ENCODE results near the gene HIP1R. TPM values are rescaled to one million over a fixed set of nuclear protein-coding genes. Genes with fewer than 3 reads are reported as not detected.
"Not testable (repeated sequence)": the region's sequence is repeated elsewhere in the genome, so short reads cannot be mapped to it uniquely, and the experiment has no call there.

Gene HIP1R, protein sequence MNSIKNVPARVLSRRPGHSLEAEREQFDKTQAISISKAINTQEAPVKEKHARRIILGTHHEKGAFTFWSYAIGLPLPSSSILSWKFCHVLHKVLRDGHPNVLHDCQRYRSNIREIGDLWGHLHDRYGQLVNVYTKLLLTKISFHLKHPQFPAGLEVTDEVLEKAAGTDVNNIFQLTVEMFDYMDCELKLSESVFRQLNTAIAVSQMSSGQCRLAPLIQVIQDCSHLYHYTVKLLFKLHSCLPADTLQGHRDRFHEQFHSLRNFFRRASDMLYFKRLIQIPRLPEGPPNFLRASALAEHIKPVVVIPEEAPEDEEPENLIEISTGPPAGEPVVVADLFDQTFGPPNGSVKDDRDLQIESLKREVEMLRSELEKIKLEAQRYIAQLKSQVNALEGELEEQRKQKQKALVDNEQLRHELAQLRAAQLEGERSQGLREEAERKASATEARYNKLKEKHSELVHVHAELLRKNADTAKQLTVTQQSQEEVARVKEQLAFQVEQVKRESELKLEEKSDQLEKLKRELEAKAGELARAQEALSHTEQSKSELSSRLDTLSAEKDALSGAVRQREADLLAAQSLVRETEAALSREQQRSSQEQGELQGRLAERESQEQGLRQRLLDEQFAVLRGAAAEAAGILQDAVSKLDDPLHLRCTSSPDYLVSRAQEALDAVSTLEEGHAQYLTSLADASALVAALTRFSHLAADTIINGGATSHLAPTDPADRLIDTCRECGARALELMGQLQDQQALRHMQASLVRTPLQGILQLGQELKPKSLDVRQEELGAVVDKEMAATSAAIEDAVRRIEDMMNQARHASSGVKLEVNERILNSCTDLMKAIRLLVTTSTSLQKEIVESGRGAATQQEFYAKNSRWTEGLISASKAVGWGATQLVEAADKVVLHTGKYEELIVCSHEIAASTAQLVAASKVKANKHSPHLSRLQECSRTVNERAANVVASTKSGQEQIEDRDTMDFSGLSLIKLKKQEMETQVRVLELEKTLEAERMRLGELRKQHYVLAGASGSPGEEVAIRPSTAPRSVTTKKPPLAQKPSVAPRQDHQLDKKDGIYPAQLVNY
- 10 to 100 TPM in 2 of 12 donors, 1 to 10 TPM in 9, not detected in 1; 5.2 to 30.0 (median 6.6) TPM for polyA plus RNA-seq (ENCODE audit: insufficient read length in 12 of 12)
- long read RNA-seq, donor 1, full-length matches to known transcripts = 1 of 1 reads
- long read RNA-seq, donor 1, partial matches to known transcripts = 0 of 1 reads
- long read RNA-seq, donor 1, other reads (novel, unspliced or antisense) = 0 of 1 reads
- long read RNA-seq, donor 2, full-length matches to known transcripts = 1 of 1 reads
- long read RNA-seq, donor 2, partial matches to known transcripts = 0 of 1 reads
- long read RNA-seq, donor 2, other reads (novel, unspliced or antisense) = 0 of 1 reads
- long read RNA-seq, donor 3, partial matches to known transcripts = 0 of 1 reads
- long read RNA-seq, donor 3, other reads (novel, unspliced or antisense) = 0 of 1 reads
- long read RNA-seq, donor 4 = 0 reads
- long read RNA-seq, donor 5, full-length matches to known transcripts = 1 of 1 reads
- long read RNA-seq, donor 5, partial matches to known transcripts = 0 of 1 reads
- long read RNA-seq, donor 5, other reads (novel, unspliced or antisense) = 0 of 1 reads
- long read RNA-seq, donor 6 = 0 reads
- long read RNA-seq, donor 7 = 0 reads
- long read RNA-seq, donor 8 = 0 reads
- long read RNA-seq, donor 9 = 0 reads
- long read RNA-seq, donor 10, full-length matches to known transcripts = 1 of 1 reads
- long read RNA-seq, donor 10, partial matches to known transcripts = 0 of 1 reads
- long read RNA-seq, donor 10, other reads (novel, unspliced or antisense) = 0 of 1 reads
- long read RNA-seq, donor 11, full-length matches to known transcripts = 2 of 2 reads
- long read RNA-seq, donor 11, partial matches to known transcripts = 0 of 2 reads
- long read RNA-seq, donor 11, other reads (novel, unspliced or antisense) = 0 of 2 reads

DNA sequence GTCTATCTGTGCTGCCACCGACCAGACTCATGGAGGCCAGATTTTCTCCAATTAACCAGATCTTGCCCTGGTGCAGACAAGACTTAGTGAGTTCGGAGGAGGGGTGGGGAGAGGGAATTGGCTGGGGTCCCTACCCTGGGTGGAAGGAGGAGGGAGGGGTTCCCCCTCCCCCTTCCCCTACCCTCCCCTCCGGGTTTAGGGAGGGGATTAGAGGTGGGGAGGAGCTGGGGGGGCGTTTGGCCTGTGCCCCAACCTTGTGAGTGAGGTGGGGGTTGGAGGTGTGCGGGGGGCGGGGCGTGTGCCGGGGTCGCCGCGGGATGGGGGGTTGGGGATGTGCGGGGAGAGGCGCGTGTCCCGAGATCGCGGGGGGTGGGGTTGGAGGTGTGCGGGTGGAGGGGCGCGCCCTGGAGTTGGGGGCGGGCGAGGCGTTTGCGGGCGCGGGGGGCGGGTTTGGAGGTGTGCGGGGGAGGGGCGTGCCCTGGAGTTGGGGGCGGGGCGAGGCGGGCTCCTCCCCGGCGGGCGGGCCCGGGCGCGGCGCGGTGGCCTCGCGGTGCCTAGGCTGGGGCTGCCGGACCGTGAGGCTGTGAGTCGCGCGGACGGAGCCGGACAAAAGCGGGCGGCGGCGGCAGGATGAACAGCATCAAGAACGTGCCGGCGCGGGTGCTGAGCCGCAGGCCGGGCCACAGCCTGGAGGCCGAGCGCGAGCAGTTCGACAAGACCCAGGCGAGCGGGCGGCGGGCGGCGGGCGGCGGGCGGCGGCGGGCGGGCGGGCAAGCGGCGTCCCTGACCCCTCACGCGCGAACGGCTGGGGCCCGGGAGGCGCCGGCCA, at the start of gene HIP1R:
Gene HIP1R, plus strand, starts transcription at position 537 of the 829 bp plus-strand sequence. Its CDS starts 94 bp downstream, at position 631.
- no peak for DNase-seq

- no peak for DNase-seq
These were observed 49.8 kb upstream of the HIP1R start for GRCh38 chr12:122785503-122785902.

DNA sequence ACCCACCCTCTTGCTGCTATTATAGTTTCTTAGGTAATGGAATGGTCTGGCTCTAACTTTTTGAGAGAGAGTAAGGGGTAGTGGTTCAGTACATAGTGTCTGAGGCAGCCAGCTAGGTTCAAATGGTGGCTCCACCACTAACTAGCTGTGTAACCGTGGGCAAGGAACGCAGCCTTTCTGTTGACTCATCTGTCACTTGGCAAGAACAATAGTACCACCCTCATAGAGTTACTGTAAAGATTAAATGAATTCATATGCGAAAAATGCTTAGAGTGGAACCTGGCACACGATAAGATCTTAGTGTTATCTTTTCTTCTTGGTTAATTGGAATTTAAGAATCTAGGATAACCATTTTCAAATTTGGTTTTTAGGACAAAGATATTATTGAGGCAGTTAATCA, 46.9 kb upstream of the HIP1R start:
- DNase-seq = no peak

GRCh38 chr12:122789637-122790036, 45.6 kb upstream of the HIP1R start:
- no peak for DNase-seq

DNA sequence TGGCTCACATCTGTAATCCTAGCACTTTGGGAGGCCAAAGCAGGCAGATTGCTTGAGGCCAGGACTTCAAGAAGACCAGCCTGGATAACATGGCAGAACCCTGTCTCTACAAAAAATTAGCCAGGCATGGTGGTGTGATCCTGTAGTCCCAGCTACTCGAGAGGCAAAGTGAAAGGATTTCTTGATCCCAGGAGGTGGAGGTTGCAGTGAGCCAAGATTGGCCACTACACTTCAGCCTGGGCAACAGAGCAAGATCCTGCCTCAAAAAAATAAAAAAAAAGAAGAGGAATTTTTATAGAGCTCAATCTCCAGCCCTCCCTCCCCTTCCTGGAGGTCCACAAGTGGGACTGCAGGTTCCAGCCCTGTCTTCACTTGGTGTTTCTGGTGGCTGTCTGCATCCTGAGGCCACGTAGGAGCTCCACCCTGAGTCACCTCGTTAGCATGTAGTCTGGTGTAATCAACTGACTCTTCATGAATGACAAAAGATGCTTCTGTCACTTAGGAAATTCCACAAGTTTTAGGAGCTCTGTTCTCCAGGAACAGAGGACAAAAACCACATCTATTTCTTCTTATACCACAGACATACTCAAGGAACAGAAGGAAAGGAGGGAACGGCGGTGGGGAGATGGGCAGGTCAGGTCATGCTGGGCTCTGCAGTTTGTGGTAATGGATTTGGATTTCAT, 44.7 kb upstream of the HIP1R start:
- no peak for DNase-seq

- DNase-seq = peak; percentile 38
These were observed 41.6 kb upstream of the HIP1R start for GRCh38 chr12:122793685-122794106.

DNA sequence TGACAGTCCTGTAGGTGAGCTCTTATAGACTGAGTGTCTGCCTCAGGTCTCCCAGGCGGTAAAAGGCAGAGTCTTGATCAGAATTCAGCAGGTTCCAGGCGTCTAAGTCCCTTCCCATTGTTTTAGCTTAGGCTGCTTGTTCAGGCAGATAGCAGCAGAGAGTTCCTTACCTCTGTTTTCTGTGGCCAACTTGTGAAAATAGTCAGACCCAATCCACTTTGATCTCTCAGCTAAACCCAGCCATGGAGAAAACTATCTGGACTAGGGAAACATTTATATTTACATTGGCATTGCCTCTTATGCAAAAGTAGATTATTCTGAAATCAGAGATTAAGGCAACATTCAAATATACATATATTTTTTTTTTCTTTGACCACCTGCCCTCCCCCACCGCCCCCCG, 39.5 kb upstream of the HIP1R start:
- DNase-seq = no peak

- no peak for DNase-seq
These were observed 35.5 kb upstream of the HIP1R start for GRCh38 chr12:122799641-122800243.

DNA sequence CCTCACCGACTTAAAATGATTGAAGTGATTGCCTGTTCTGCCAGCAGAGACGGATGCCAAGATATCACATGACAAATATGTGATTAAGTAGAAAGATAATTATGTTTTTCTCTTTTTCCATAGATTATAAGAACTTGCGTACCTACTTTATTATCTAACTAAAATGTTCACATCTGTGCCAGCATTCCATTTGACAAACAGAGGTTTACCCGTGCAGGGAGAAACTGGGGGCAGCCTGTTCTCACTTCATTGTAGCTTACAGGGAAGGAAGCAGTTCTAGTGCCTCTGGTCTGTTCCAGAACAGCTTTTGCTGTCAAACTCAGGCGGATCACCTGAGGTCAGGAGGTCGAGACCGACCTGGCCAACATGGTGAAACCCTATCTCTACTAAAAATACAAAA, 31.3 kb upstream of the HIP1R start:
- DNase-seq = no peak

DNA sequence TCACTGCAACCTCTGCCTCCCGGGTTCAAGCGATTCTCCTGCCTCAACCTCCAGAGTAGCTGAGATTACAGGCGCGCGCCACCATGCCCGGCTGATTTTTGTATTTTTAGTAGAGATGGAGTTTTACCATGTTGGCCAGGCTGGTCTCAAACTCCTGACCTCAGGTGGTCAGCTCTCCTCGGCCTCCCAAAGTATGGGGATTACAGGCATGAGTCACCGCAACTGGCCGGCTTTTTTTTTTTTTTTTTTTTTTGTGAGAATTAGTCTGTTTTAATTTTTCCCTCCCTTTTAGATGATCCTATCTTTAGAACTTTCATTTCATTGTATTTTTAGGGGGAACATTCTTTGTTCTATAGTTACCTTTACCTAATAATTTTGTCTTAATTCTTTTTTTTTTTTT, 30.3 kb upstream of the HIP1R start:
- not testable (repeated sequence) for DNase-seq

DNA sequence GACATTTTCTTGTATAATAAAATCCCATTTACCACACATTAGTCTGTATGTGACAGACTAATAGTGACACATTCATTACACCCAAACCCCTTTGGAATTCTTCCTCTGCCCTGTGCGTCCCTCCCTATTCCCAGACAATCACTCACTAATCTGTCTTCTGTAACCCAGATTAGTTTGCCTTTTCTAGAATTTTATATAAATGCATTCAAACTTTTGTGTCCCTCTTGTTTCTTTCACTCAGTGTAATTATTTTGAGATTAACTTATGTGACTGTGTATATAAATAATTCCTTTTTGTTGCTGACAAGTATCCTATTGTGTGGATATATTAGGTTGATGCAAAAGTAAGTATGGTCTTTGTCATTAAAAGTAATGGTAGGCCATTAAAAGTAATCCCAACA, 27.6 kb upstream of the HIP1R start:
- DNase-seq = no peak

- no peak for DNase-seq
These were observed 23.5 kb upstream of the HIP1R start for GRCh38 chr12:122811777-122812176.

DNA sequence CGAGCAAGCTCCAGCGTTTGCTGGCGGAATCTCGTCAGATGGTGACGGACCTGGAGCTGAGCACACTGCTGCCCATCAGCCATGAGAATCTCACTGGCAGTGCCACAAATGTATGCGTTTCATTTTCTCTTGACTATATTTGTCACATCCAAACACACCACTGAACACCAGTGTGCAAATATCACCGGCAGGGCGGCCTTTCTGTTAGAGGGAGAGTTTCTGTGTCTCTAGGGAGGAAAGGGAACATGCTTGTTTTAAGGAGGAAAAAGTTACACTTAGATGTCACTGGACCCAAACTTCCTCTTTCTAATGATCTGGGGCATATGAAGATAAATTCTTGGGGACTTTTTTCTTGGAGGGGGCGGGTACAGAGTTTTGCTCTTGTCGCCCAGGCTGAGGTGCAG, 21.9 kb upstream of the HIP1R start:
- DNase-seq = no peak

DNA sequence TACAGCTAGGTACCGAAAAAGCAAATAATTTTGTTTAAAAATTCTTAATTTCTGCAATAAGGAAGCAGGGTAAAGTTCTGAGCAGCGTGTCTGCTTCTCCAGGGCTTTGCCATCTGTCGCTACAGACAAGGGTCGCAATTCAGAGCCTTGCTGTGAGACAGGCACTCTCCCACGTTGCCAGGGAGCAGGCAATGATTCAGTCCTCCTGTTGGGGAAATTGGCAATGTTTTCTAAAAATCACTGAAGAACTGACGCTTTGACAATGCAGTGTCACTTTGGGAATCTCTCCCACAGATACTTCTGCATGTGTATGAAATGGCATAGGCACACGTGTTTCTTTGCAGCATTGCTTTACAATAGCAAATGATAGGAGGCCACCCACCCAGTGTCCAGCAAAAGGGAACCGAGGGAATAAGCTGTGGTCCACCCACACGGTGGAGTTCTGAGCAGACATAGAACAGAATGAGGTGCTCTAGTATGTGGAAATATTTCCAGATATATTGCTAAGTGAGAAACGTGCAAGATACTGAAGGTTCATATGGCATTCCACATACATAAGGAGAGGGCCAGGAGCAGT, 16.0 kb upstream of the HIP1R start:
- no peak for DNase-seq

DNA sequence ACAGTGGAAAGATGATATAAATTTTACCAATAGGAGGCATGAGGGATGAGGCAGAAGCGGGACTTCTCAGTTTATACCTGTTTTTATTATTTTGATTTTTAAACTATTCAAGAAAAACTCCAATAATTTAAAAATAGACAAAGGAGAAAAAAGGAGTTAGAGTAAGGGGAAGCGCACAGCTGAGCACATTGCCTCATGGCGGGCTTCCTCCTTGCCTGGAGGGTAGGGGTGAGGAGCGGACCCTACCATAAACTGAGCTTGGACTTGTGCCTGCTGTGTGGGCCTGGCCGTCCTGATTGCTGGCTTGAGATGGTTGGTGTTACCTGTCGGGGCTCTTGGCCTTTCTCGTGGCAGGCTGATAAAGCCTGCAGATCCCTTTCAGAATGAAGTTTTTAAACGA, 15.1 kb upstream of the HIP1R start:
- no peak for DNase-seq

- no peak for DNase-seq
These were observed 14.4 kb upstream of the HIP1R start for GRCh38 chr12:122820838-122821271.

DNA sequence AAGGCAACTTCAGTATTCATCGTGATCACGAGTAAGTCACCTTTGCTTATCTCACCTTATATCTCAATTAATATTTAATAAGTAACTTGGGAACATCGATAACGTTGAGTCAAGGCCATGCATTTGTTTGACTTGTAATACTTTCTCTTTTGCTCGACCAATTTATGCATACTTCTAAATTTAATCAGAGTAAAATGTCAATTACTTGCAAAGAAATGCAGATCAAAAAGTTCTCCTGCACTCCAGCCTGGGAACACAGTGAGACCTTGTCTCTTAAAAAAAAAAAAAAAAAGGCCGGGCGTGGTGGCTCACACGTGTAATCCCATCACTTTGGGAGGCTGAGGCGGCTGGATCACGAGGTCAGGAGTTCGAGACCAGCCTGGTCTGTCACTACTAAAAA, 11.8 kb upstream of the HIP1R start:
- DNase-seq = no peak
